GM21723 (cell line): ENCODE results near the gene TRIM9.
A peak's percentile ranks its signal among the peaks of the same experiment; 100 is the strongest.

Experiments
- ATAC-seq: cut with Tn5 transposase; IDR thresholded peaks from one replicate; pipeline ENCODE4 v1.9.1; 2021; ENCODE audit warnings: mild to moderate bottlenecking, moderate library complexity; ENCODE audit not compliant: unreplicated experiment

TRIM9 gene

DNA sequence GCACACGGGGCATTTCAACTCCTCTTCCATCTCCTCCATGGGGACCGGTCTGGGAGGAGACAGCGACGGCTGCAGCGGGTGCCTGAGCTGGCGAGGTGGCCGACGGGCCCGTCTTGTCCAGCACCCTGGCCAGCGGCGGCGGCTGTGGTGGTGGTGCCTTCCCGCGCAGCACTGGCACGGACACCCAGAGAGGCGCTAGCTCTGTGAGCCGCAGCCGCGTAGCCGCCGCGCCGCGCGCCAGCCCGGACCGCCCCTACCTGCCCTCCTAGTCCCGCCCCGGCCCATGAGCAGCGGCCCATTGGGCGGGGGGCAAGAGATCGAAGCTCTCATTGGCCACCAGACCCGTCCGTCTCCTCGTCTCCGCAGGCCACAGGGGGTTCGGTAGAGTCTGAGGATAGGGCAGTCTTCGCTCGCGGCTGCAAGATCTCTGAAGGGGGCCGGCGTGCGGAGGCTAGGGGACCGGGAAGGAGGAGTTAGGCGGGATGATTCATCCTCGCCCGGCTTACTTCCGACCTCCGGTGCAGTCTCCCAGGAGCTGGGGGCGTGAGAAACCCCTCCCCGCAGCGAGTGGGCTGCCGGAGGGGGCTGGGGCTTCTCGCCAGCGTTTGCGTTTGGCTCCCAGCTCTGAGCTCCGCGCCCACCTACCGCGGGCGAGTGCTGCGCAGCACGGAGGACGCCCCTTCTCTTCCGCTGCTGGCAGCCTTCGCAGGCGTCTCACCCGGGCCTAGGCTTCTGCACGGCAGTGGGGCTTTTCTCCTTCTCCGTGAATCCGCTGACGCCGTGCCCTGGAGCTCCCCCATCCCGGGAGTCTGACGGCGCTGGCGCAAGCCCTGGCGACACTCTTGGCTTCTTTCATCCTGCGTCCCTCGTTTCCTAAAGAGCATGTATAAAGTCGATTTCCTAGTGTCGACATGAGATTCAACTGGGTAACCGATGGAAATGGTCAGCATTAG lies at the start of gene TRIM9:
TSS of gene TRIM9 (minus strand) at position 205 of the 953 bp plus-strand sequence. CDS start at position 39, 166 bp downstream.
- ATAC-seq = peak; percentile 100

DNA sequence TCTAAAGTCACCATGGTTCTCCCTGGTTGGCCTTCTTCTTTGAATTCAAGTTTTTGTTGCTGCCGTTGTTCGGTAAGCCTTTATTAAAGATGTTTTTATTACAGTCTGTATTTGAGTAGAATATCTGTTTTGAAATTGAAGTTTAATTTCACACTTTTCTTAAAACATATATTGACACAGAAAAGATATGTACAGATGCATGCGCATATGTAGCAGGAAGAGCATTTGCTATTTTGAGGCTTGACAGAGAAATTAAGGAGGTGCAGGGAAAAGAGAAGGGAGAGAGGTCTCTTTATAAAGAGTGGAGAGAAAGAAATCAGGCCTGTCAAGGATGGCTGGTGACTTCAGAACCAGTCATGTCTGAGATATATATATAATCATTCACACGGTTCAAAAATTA lies 46.0 kb upstream of the TRIM9 start:
- ATAC-seq = no peak

GRCh38 chr14:51140338-51140737 lies 45.4 kb upstream of the TRIM9 start:
- ATAC-seq = no peak

DNA sequence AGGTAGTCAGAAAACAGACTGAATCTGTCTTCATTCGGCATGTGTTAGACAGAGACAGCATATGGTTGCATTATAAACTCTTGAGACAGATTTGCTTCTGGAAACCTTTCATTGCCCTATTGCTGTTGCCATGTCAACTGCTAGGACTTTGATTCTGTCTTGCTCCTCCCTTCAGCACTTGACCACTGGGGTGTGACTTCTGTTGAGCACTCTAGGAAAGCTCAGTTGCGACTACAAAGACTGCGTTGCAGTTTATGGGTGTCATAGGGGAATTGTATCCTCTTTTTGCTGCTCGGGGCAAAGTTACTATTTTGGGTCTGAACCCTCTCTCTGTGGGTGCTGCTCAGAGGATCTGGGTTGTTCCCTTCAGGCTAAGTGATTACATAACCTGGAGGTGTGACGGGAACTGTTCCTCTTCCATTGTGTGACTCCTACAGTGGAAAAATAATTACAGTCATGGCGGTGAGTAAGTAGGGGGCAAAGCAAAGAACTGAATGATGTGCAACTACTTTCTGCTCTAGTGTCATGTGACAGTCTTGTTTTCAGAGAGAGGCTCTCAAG lies 44.3 kb upstream of the TRIM9 start:
- no peak for ATAC-seq

DNA sequence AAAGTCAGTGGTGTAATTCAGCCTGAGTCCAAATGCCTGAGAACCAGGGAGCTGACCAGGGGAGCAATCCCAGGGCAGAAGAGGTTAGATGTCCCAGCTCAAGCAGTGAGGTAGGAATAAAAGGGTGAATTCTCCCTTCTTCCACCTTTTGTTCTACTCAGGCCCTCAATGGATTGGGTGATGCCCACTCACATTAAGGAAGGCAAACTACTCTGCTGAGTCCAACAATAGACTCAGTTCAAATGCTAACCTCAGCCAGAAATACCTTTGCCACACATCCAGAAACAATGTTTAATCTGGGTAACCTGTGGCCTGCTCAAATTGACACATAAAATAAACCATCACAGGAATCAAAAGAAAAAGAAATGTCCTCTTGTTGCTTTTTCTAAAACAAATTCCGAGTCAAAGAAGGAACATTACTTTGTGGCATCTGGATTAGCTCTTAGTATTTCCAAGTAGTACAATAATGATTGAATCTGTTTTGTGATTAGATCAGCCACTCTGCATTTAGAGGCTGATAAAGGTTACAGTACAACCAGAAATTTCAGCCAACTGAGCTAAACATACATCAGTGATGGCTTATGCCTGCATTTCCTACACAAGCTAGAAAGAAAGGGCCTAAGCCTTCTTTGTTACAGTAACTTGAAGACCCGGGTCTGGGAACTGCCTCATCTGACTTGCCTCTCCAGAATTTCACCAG lies 43.6 kb upstream of the TRIM9 start:
- no peak for ATAC-seq

- ATAC-seq = no peak
These were observed 36.6 kb upstream of the TRIM9 start for GRCh38 chr14:51131516-51131915.

DNA sequence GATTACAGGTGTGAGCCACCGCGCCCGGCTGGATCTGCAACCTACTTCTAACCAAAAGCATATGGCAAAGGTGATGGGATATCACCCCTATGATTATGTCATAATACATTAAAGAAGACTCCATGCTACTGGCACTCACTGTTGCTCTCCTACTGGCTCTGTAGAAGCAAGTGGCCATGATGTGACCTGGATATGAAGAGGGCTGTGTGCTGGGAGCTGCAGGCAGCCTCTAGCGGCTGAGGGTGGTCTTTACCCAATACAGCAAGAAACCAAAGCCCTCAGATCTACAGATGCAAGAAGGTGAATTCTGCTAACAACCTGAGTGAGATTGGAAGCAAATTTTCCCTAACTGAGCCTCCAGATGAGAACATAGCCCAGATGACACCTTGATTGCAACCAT lies 34.2 kb upstream of the TRIM9 start:
- no peak for ATAC-seq

- no peak for ATAC-seq
These were observed 29.1 kb upstream of the TRIM9 start for GRCh38 chr14:51124029-51124428.

DNA sequence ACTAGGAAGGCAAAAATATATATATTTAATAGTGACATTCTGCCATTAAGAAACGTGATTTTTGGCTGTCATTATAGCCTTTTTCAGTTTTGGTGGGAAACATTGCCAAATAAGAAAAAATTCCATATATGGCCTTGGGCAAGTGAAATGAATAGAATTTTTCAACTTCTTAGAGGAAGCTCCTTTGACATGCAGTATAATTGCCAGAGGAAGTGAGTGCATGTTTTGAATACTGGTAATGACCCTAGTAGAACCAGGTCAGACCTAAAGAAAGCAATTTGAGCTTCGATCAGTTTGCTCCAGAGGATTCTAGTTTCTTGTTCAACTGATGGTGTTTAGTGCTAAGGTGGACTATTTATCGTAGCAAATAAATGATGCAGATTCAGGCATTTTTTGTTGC lies 26.2 kb upstream of the TRIM9 start:
- ATAC-seq = no peak

- ATAC-seq = no peak
These were observed 24.6 kb upstream of the TRIM9 start for GRCh38 chr14:51119411-51120051.

- no peak for ATAC-seq
These were observed 24.1 kb upstream of the TRIM9 start for GRCh38 chr14:51118993-51119392.

DNA sequence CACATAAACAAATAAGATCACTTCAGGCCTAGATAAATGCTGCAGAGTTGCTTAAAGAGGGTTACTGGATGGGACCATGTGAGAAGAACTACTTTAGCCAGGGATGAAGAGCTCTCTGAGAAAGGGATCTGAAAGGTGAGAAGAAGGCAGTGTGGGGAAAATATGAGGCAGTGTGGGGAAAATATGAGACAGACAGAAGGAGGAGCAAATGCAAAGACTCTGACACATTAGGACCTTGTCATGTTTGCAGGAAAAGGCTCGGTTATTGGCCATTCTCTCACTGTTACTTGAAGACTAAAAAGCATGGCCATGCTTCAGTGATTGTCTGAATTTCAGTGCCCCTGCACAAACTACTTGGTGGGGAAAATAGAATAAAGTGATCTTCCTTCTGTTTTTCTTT lies 22.7 kb upstream of the TRIM9 start:
- no peak for ATAC-seq

DNA sequence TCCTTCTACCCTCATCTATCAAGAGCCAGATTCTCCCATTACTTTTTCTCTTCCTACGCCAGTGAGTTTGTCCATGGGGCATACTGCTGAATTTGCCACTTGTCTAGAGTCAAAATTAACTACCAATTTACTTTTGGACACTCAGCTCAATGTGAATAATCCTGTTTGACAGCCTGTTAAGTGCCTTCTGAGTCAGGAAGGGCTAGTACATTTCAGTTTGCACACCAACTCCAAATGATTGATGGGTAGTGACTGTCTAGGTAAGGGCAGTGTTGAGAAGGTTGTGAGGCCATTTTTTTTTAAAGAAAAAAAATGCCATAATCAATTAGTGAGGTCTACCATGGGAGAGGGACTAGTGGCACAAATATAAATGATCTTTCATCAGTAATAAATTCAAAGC lies 21.8 kb upstream of the TRIM9 start:
- ATAC-seq = no peak

DNA sequence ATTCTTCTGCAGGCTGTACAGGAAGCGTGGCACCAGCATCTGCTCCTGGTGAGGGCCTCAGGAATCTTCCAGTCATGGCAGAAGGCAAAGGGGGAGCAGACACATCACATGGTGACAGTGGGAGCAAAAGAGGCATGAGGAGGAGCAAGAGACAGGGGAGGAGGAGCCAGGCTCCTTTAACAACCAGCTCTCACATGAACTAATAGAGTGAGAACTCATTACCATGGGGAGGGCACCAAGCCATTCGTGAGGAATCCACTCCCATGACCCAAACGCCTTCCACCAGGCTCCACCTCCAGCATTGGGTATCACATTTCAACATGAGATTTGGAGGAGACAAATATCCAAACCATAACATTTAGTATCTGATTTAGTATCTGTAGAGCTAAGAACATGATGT lies 14.7 kb upstream of the TRIM9 start:
- ATAC-seq = no peak

GRCh38 chr14:51107801-51108200 lies 12.9 kb upstream of the TRIM9 start:
- no peak for ATAC-seq

DNA sequence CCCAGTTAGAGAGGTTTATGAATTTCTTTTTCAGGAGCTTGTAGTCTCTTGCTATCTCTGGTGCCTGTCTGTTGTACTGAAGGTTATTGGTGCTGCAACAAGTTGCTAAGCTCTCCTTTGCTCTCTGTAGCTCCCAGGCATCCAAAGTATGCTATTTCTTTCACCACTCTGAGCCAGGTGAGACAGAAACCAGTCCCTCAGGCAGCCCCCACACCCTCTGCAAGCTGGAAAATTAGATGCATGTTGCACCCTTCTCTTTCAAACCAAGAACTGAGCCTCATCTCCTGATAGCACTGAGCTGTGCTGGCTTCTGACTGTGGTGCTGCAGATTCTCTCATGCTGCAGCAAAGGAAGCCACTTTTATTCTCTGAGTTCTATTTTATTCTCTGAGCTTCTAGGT lies 9.6 kb upstream of the TRIM9 start:
- no peak for ATAC-seq

GRCh38 chr14:51097287-51097686 lies 2.4 kb upstream of the TRIM9 start:
- no peak for ATAC-seq

DNA sequence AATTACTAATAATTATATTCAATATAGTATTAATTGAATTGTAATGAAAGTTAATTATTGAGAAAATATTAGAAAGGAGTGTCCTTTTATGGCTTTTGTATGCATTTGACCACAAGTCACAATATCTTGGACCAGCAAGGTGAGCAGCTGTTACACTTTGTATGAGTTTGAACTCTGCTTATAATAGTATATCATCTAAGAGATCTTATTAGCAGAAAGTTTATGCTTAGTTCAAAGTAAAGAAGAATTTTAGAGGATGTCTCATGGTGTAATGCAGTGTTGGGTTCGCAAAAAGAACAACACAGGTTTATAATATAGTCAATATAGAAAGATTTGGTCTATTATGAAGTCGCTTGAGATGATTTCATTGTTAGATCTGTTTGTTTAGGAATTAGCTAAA lies 2.0 kb upstream of the TRIM9 start:
- ATAC-seq = no peak

DNA sequence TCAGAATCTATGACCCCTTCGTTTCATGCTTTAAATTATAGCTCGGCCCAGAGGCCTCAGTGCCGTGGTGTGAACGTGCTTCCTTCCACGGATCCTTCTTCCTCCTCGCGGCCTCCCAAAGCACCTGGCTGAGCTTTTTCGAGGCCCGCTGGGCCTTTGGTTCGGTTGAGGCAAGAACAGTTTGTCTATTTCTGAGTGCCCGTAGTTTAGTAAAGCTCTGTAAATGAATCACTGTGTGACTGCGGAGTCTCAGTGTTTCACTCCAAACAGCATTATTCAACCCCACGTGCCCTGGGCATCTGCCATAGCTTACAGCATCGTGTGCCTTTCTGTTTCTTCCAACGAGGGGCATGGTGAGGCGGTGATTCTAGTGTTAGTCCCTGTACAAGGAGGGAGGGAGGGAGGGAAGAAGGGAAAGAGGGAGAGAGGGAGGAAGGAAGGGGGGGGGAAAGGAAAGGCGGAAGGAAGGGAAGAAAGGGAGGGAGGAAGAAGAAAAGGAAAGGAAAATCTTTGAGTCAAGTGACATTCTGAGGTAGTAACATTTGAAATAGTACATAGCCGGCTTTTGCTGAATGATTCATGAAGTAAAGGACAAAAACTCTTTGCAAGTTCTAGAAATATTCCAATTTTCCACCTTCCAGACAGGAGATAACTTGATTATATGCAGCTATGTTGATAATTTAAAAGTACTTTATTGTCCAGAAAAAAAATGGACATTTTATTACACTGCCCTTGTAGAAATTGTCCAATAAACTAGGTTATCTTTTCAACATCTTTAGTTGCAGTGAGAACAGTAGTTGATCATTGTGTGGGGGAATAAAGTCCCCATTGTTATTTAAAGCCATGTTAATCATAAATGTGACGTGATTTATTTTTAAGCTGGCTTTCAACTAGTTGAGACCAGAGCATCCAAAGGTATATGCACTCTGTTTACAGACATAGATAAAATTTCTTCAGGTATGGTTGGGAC lies 1.2 kb upstream of the TRIM9 start:
- ATAC-seq = no peak

- ATAC-seq = no peak
These were observed 553 bp downstream of the TRIM9 start for GRCh38 chr14:51094282-51094821.
